HG03066 (cell line): Measurements from ENCODE around the gene RHOJ.
"Not testable (repeated sequence)": the region's sequence is repeated elsewhere in the genome, so short reads cannot be mapped to it uniquely, and the experiment has no call there.

Experiments used
- ATAC-seq: cut with Tn5 transposase; IDR thresholded peaks from one replicate; pipeline ENCODE4 v1.9.1; 2021; ENCODE audit warnings: low read depth; ENCODE audit not compliant: unreplicated experiment

RHOJ gene

GRCh38 chr14:63204407-63205043 is at the start of gene RHOJ:
Gene RHOJ, plus strand, starts transcription at chr14:63204443. Its CDS starts 427 bp downstream, at chr14:63204870.
- no peak for ATAC-seq

GRCh38 chr14:63155511-63156185 is 48.6 kb upstream of the RHOJ start:
- no peak for ATAC-seq

DNA sequence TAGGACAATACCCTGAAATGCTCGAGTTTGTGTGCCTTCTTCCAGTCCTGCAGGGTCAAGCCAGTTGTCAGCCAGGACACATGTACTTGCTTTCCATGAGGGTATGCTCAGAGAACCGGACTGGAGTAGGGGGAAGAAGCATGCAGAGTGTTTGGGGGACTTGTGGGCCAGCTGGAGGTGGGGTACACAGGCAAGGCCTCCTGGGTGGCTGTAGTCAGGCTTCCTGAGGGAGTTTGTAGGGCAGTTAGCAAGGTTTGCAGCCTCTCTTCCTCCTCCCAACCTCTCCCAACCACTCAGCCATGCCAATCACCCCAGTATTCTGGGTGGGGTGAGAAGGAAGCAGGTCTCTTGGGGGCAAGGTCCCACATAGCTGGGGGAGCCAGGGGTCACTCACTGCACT is 47.0 kb upstream of the RHOJ start:
- no peak for ATAC-seq

GRCh38 chr14:63163306-63163705 is 40.9 kb upstream of the RHOJ start:
- no peak for ATAC-seq

GRCh38 chr14:63164108-63164683 is 40.0 kb upstream of the RHOJ start:
- no peak for ATAC-seq

GRCh38 chr14:63165267-63165666 is 39.0 kb upstream of the RHOJ start:
- ATAC-seq = not testable (repeated sequence)

- no peak for ATAC-seq
Observed at GRCh38 chr14:63167044-63167443, 37.2 kb upstream of the RHOJ start.

GRCh38 chr14:63174760-63175191 is 29.5 kb upstream of the RHOJ start:
- ATAC-seq = no peak

GRCh38 chr14:63175531-63175930 is 28.7 kb upstream of the RHOJ start:
- ATAC-seq = no peak

- no peak for ATAC-seq
Observed at GRCh38 chr14:63178912-63179311, 25.3 kb upstream of the RHOJ start.

- no peak for ATAC-seq
Observed at GRCh38 chr14:63179383-63179782, 24.9 kb upstream of the RHOJ start.

GRCh38 chr14:63180011-63180410 is 24.2 kb upstream of the RHOJ start:
- no peak for ATAC-seq

DNA sequence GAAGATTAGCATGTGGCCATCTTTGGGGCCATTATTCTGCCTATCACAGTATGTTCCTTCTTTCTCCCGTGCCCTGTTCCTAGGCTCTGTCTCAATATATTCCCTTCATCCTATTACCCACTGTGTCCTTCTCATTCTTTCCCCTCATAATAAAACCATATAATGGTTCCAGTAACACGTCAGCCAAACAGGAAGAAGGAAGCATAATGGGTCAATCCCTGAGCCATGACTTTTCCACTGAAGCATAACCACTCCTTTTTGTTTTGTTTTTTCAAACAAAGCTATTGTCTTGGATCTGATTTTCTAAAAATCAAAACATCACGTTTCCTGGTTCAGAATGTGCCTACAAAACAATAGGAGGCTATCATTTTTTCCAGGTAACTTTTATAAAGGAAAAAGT is 21.3 kb upstream of the RHOJ start:
- ATAC-seq = no peak

- no peak for ATAC-seq
Observed at GRCh38 chr14:63186453-63186852, 17.8 kb upstream of the RHOJ start.

GRCh38 chr14:63191211-63191610 is 13.0 kb upstream of the RHOJ start:
- no peak for ATAC-seq

- no peak for ATAC-seq
Observed at GRCh38 chr14:63192085-63192484, 12.2 kb upstream of the RHOJ start.

DNA sequence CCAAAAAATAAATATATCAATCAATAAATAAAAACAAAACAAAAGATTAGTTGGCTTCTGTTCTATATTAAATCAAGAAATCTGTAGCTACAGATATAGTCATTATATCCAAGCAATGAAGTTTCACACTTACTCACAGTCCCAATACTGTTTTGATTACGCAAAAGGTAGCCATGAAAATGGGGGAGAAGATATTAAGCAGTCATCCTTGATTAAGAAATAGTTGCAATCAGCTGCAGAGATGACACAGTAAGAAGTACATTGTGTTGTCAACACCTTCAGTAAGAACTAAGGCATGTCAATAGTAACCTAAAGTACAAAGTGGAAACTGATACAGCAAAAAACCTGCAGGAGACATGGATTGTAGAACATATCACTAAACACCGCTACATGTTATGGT is 11.0 kb upstream of the RHOJ start:
- ATAC-seq = no peak

- no peak for ATAC-seq
Observed at GRCh38 chr14:63200035-63200740, 4.1 kb upstream of the RHOJ start.

DNA sequence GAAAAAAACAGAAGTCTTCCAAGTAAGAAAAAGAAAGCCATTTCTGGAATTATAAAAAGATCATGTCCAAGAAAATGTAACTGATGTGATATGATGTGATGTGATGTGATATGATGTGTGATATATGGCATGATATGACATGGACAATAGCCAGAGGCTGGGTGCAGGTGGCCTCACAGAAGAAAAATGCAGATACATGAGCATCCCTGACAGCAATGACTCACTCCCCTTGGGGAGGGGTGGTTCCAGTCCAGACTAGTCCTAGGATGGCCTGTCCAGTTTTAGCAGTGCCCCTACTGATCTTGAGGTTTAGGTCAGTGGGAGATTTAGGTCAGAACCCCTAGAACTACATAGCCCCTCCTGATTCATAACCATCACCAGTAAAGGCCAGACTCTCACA is 3.5 kb upstream of the RHOJ start:
- ATAC-seq = no peak

GRCh38 chr14:63203015-63203414 is 1.2 kb upstream of the RHOJ start:
- ATAC-seq = no peak

- no peak for ATAC-seq
Observed at GRCh38 chr14:63203618-63204406, 431 bp upstream of the RHOJ start.
